ENCODE results near the gene GIPC2. TPM values are rescaled to one million over a fixed set of nuclear protein-coding genes. Genes with fewer than 3 reads are reported as not detected.
A peak's percentile ranks its signal among the peaks of the same experiment; 100 is the strongest.

The GIPC2 gene
- total RNA-seq, 4 donors from 2014 or later: 4.2 to 5.9 (median 4.5) TPM

- Histone ChIP-seq H3K36me3 (no peaks in the 10 kb centered on the region), H3K9me3 (no peaks in the 10 kb centered on the region), H3K27me3 (no peaks in the 10 kb centered on the region), H3K4me1 (no peaks in the 10 kb centered on the region), H3K27ac (no peak overlapping the region), H3K4me3 (no peak overlapping the region)
- WGBS: 73% methylated on average over 4 of the region's 4 CpGs
- TF ChIP-seq POLR2AphosphoS5 (IDR thresholded peaks at IDR 0.05) (no peak), EP300 (IDR thresholded peaks at IDR 0.05) (no peak), POLR2A (IDR thresholded peaks at IDR 0.05) (no peak)
- TF ChIP-seq, protein P1, sequence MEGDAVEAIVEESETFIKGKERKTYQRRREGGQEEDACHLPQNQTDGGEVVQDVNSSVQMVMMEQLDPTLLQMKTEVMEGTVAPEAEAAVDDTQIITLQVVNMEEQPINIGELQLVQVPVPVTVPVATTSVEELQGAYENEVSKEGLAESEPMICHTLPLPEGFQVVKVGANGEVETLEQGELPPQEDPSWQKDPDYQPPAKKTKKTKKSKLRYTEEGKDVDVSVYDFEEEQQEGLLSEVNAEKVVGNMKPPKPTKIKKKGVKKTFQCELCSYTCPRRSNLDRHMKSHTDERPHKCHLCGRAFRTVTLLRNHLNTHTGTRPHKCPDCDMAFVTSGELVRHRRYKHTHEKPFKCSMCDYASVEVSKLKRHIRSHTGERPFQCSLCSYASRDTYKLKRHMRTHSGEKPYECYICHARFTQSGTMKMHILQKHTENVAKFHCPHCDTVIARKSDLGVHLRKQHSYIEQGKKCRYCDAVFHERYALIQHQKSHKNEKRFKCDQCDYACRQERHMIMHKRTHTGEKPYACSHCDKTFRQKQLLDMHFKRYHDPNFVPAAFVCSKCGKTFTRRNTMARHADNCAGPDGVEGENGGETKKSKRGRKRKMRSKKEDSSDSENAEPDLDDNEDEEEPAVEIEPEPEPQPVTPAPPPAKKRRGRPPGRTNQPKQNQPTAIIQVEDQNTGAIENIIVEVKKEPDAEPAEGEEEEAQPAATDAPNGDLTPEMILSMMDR (IDR thresholded peaks at IDR 0.05): no peak
- DNase-seq (ENCODE audit: low spot score in 2 of 2): no peak
Observed at GRCh38 chr1:78143152-78143551, 97.4 kb downstream of the GIPC2 start.

DNA sequence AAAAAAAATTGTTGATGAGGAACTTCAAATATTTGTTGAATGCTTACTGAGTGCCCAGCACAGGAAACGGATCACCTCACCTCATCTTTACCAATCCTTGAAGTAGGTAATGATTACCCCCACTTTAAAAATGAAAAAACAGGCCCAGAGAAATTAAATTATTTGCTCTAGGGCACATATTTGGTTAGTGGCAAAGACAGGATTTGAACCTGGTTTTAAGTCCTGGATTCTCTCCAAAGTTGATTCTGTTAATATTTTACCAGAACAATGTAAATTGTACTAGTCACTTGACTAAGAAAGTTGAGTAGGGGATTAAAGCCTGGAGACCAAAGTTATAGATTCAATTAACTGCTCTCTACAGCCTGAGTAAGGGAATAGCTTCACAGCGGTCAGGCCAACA, 97.9 kb downstream of the GIPC2 start:
- DNase-seq (ENCODE audit: low spot score in 2 of 2): no peak
- WGBS: 89% methylated on average over 2 of the region's 2 CpGs
- Histone ChIP-seq H3K27ac (no peak overlapping the region), H3K36me3 (no peaks in the 10 kb centered on the region), H3K27me3 (no peaks in the 10 kb centered on the region), H3K9me3 (no peaks in the 10 kb centered on the region), H3K4me1 (no peaks in the 10 kb centered on the region), H3K4me3 (no peak overlapping the region)
- TF ChIP-seq, protein P1 (IDR thresholded peaks at IDR 0.05): no peak

- DNase-seq (ENCODE audit: low spot score in 2 of 2): no peak
- no peaks in the 10 kb centered on the region for H3K4me1 ChIP-seq
- no peak overlapping the region for H3K27ac ChIP-seq
- H3K36me3 ChIP-seq: no peaks in the 10 kb centered on the region
- 10% methylated on average over 2 of the region's 2 CpGs for WGBS
- TF ChIP-seq, protein P1 (IDR thresholded peaks at IDR 0.05): peak; percentile 71 to 85
- no peak for TF ChIP-seq POLR2AphosphoS5 (IDR thresholded peaks at IDR 0.05)
- no peak for TF ChIP-seq EP300 (IDR thresholded peaks at IDR 0.05)
- no peaks in the 10 kb centered on the region for H3K9me3 ChIP-seq
- H3K27me3 ChIP-seq: no peaks in the 10 kb centered on the region
- H3K4me3 ChIP-seq: no peak overlapping the region
Observed at GRCh38 chr1:78145105-78145580, 99.4 kb downstream of the GIPC2 start.

DNA sequence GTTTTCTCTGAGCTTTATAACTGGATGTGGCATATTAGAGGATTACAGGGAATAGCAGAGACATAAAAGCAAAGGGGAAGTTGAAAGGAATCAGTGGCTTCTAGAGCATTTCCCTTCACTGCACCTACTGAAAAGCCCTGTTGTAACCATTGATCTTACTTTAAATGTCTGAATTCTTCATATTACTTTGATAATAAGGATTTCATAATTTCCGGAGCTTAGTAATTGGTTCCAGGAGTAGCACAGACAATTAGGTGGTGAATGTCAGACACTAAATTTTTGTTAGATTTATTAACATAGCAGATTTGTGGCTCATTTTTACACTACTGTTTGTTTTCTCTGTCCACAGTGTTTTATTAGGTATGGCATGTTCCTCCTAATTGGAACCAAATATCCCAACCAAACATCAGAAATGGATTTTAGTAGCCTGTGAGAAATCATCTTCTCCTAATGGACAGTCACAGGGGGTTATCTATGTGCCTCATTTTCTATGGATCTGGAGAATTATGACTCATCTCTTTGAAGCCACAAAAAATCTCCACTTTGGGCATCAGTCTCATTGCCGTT, 100.5 kb downstream of the GIPC2 start:
- Histone ChIP-seq H3K4me1 (no peaks in the 10 kb centered on the region), H3K27ac (no peak overlapping the region), H3K36me3 (no peaks in the 10 kb centered on the region), H3K4me3 (no peak overlapping the region), H3K27me3 (no peaks in the 10 kb centered on the region), H3K9me3 (no peaks in the 10 kb centered on the region)
- WGBS: 36% methylated on average over 2 of the region's 2 CpGs
- DNase-seq (ENCODE audit: low spot score in 2 of 2): no peak
- TF ChIP-seq, protein P1 (IDR thresholded peaks at IDR 0.05): no peak
- TF ChIP-seq POLR2A (IDR thresholded peaks at IDR 0.05) (no peak), EP300 (IDR thresholded peaks at IDR 0.05) (no peak), POLR2AphosphoS5 (IDR thresholded peaks at IDR 0.05) (no peak)

DNA sequence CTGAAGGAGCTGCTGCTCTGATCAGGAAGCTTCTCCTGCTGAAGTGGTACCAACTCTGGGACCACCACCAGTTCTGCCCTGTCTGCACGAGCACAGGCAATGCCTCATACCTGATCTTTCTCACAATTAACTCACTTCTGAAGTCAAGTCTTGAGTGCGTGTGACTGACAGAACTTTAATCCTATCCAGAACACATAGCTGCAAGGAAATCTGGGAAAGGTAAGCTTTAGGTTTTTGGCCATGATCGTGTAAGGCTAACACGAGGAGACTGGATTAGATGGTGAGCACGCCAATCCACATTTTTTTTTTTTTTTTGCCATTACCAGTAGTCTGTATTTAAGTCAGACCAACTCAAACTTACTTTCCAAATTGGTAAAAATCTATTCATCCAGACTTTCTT, 101.3 kb downstream of the GIPC2 start:
- no peak for TF ChIP-seq POLR2AphosphoS5 (IDR thresholded peaks at IDR 0.05)
- TF ChIP-seq EP300 (IDR thresholded peaks at IDR 0.05): no peak
- TF ChIP-seq, protein P1 (IDR thresholded peaks at IDR 0.05): no peak
- no peak for TF ChIP-seq POLR2A (IDR thresholded peaks at IDR 0.05)
- no peaks in the 10 kb centered on the region for H3K36me3 ChIP-seq
- H3K4me3 ChIP-seq: no peak overlapping the region
- WGBS: 94% methylated on average over 5 of the region's 5 CpGs
- no peak overlapping the region for H3K27ac ChIP-seq
- no peaks in the 10 kb centered on the region for H3K4me1 ChIP-seq
- no peak for DNase-seq (ENCODE audit: low spot score in 2 of 2)
- H3K9me3 ChIP-seq: no peaks in the 10 kb centered on the region
- H3K27me3 ChIP-seq: no peaks in the 10 kb centered on the region

All from suprapubic skin (tissue), 4 donors.